Central memory CD4-positive, alpha-beta T cell (primary cell): ENCODE data around the gene USP36.

Experiments used
- DNase-seq: peaks from one replicate; pipeline ENCODE4 v3.0.0; 2022

USP36 gene

DNA sequence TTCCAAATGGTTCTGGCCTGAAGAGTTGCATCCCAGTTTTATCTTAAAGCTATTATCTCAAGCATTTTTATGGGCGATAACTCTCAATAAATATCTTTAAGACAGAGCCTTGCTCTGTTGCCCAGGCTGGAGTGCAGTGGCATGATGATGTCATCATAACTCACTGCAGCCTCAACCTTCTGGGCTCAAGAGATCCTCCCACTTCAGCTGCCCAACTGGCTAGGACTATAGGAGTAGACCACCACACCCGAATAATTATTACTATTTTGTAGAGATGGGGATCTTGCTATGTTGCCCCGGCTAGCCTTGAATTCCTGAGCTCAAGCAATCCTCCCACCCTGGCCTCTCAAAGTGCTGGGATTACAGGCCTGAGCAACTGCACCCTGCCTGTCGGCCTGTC, 32.5 kb downstream of the USP36 start:
- DNase-seq = no peak

GRCh38 chr17:78806451-78806850, 34.2 kb downstream of the USP36 start:
- DNase-seq = peak; percentile 78

GRCh38 chr17:78805301-78805700, 35.3 kb downstream of the USP36 start:
- DNase-seq = peak; percentile 76

GRCh38 chr17:78804777-78805176, 35.8 kb downstream of the USP36 start:
- peak; percentile 39 for DNase-seq

GRCh38 chr17:78803186-78803845, 37.3 kb downstream of the USP36 start:
- peak; percentile 68 for DNase-seq

DNA sequence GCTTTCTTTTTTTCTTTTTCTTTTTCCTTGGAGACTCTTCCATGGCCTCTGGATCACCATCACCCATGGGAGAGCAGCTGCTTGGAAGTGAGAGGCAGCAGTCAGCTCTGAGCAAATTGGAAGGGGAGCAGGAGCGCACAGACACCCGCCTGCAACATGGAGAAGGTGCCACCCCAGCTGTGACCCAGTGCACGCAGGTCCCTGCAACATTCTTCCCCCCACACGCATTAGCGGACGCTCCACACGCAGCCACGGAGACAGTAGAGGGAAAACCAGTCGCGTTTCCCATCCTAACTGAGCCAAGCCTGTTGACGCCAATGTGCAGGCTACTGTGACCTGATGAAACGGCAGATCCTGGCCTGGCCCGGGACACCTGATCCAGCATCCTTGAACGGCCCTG, 38.2 kb downstream of the USP36 start:
- no peak for DNase-seq

DNA sequence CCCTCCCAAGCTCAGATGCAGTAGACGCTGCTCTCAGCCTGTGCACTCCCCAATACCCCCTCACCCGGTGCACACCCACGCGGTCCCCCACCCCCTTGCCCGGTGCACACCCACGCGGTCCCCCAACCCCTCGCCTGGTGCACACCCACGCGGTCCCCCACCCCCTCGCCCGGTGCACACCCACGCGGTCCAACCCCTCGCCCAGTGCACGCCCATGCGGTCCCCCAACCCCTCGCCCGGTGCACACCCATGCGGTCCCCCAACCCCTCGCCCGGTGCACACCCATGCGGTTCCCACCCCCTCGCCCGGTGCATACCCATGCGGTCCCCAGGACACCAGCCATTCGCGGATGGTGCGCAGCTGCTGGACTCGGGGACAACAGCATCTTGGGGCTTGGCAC, 38.6 kb downstream of the USP36 start:
- no peak for DNase-seq

GRCh38 chr17:78800132-78800931, 40.3 kb downstream of the USP36 start:
- no peak for DNase-seq

GRCh38 chr17:78798695-78799559, 41.7 kb downstream of the USP36 start:
- DNase-seq = peak; percentile 43

DNA sequence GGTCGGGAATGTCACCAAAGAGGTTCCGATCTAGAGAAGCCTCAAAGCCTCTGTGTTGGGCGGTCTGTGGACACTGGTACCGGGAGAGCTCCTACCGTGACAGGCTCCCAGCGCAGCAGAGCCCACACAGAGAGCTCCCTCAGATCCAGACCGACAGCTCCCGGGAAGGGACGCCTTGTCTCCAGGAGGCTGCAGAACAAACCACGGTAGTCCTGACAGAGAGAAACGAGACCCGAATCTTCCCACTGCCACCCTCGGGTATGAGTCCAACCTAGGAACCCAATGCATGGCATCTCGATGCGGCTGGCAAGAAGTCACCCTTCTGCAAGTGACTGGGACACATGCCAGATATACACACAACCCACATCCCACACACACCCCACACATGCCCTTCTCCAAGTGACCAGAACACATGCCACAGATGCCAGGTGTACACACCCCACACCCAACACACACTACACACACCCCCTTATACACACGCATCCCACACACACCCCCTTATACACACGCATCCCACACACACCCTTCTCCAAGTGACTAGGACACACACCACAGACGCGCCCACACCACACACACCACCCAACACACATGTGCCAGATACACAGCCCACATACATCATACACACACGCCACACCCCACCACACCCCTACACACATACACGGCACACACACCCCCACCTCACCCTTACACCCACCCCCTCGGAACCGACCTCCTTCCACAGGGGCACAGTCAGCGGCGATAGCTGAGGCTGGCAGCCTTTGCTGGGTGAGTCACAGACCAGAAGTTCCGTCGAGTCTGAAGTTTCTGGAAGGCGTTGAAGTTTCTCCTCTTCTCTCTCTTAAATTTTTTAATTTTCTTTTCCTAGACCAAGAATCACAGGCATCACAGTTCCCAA, 42.7 kb downstream of the USP36 start:
- no peak for DNase-seq

DNA sequence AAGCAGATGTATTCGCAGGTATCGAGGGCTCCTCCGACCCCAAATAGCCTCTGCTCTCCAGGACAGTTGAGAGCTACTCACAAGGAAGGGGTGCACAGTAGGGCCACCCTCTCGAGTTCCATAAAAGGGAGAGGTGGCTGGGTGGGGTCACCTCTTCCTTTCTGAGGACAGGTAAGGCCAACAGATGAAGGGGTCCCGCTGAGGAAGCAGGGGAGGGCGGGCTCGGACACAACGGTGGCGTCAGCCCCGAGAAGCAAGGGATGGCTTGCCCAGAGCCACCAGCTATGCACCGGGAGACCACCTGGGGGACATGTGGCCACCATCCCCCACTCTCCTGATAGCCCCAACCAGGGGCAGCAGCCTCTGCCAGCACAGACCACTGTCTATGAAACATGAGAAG, 43.4 kb downstream of the USP36 start:
- DNase-seq = no peak

- DNase-seq = no peak
These were observed 44.1 kb downstream of the USP36 start for GRCh38 chr17:78796517-78796900.

DNA sequence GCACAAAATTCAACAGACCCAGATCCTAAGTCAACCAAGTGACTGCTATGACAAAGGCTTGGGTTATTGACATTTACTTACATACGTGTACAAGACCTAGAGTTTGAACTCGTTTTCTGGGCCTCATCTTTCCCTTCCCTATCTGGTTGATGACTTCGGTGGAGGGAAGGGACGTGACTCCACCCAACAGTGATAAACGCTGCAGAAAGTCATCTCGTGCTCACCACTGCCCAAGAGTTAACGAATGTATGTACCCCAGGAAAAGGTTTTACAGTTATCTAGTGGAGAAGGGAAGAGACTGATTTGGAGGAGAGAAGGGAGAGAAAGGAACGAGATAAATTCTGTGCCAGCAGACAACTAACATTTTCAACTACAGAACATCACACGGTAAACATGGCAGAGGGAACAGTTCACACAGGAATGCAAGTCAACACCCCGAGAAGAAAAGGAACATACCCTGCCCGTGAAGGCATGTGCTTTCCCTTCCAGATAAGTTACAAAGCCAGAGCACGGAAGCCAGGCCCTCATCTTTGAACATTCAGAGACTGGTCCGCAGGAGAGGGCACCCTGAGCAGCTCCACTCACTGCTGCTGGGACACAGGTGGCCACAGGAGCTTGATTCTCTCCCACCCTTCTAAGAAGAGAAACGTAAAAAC, 44.6 kb downstream of the USP36 start:
- DNase-seq = no peak

DNA sequence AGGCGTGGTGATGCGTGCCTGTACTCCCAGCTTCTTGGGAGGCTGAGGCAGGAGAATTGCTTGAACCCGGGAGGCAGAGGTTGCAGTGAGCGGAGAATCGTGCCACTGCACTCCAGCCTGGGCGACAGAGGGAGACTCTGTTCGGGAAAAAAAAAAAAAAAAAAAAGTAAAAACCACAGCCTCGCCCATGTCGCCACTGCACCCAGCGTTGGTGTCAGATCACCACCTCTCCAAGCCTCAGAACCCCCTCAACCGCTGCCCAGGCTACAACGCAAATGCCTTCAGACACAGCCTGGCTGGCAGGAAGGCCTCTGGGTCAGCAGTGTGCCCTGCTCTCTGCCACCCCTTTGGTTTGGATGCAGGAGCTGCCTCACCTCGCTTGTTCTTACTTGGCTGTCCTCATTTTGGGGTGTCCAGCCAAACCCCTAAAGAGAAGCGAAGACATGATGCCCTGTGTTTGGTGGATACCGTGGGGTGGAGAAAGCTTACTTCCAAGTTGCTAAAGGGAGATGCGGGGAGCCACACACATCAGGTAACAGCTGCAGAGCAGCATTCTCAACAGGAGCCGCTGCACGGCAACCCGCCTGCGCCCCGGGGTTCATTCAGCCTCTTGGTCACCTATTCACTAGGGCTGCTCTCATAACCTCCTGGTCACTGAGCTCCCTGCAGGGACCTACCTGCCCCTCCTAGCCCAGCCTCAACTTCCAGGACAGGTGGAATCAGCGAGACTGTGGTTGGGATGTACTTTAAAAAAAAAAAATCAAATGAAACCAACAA, 45.6 kb downstream of the USP36 start:
- no peak for DNase-seq

DNA sequence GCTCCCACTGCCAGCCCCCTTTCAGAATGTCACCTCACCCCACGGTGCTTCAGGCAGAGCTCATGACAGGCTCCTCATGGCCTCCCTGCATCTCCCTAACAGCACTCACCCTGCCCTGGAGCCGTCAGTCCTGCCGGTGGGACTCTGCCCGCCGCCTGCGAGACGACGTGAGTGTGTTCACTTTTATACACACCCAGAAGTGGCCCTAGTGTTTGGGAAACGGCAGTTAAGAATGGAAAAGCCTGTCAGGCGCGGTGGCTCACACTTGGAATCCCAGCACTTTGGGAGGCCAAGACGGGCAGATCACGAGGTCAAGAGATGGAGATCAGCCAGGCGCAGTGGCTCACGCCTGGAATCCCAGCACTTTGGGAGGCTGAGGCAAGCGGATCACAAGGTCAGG, 46.2 kb downstream of the USP36 start:
- DNase-seq = no peak

DNA sequence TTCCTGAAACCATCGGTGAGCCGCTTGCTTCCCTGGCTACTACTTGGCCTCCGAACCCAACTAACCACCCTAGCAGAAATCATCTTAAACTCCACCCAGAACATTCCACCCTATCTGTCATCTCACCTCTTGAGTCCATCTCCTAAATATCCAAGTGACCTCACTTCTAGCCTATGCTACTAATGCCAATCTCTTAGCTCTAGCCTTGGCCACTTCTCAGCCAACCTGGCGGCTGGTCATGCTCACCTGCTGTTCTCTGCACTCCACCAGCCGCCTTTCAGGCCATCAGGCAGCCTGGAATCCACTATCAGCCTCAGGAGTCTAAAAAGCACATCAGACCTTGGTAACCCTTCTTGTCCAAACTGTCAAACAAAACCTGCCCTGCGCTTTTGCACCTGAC, 46.6 kb downstream of the USP36 start:
- no peak for DNase-seq

DNA sequence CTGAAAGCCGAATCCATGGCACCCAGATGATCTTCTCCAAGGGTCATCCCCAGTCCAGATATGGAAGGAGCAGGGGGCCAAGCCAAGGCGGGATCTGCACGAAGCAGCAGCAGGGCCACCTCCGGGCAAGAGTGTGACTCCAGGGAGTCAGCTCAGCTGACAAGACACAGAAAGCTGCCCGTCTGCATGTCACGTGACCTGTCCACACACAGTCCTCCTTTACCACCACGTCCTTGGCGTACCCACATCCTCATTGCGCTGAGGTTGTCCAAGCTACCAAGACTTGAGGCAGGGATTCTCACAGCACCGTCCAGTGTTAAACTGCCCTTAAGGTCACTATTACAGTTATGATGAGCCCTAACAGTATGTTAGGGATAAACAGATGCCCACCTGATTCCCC, 47.2 kb downstream of the USP36 start:
- no peak for DNase-seq

DNA sequence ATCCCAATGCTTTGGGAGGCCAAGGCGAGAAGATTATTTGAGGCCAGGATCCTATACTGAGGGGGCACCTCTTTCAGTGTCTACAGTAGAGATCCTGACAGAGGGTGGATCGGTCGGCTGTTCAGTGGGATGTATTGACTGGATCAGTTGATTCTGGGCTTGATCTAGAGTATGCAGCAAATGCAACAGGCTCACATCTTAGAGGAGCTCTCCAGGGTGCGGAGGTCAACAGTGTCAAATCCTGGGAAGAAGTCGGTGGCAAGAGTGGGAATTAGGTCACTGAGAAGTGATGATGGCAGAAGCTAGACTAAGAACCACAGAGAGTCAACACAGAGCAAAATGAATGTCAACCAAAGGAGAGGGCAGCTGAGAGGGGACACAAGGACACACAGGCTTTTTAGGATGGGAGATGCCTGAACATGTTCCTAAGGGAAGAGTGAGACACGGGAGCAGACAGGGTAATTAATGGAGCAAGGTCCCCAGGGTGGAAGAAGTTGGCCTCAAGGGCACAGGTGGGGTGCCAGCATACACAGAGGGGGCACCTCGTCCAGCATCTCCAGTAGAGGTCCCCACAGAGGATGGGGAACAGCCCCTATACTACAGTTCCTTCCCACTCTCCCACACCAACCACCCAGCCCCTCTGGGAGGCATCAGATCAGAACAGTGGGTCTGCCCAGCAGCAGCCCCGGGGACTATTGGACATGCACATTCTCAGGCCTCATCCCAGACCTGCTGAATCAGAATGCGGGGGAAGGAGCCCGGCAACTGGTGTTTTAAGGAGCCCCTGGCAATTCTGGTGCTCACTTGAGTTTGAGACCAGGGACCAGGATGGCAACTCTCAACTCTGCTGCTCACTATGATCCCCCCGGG, 48.5 kb downstream of the USP36 start:
- DNase-seq = no peak

DNA sequence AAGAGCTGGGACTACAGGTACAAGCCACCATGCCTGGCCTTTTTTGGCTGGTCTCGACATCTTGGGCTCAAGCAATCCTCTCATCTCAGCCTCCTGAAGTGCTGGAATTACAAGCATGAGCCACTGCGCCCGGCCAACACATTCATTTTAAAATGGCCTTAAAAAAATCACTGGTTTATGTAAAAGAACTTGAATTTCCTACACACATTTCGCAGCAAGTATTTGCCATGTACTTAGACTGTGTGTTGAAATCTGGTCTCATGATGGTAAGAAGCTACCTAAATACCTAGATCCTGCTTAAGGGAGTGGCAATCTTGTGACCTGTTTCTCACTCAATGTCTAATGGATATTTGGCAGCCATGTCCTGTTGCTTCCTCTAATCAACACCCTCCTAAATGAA, 50.1 kb downstream of the USP36 start:
- DNase-seq = no peak

DNA sequence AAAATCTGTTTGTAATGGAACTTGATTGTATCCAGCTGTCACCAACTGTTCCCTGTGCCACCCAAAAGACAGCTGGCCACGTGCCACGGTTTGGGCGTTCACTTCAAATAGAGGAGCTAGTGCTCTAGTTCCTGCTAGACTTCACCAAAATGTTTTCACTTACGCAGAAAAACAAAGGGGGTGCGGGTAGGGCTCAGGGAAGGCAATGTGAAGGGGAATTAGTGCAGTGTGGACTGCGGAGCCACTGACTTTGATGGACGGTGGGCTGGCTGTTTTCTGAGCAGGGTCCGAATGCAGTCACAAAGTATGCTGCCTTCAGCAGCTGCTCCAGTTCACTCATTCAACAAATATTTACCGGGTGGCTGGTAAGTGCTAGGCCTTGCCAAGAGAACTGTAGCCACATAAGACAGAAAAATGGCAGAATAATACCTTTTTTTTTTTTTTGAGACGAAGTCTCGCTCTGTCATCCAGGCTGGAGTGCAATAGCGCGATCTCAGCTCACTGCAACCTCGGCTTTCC, 50.9 kb downstream of the USP36 start:
- peak; percentile 74 for DNase-seq
